ENCODE measurements around the gene SLC49A4.

DNA sequence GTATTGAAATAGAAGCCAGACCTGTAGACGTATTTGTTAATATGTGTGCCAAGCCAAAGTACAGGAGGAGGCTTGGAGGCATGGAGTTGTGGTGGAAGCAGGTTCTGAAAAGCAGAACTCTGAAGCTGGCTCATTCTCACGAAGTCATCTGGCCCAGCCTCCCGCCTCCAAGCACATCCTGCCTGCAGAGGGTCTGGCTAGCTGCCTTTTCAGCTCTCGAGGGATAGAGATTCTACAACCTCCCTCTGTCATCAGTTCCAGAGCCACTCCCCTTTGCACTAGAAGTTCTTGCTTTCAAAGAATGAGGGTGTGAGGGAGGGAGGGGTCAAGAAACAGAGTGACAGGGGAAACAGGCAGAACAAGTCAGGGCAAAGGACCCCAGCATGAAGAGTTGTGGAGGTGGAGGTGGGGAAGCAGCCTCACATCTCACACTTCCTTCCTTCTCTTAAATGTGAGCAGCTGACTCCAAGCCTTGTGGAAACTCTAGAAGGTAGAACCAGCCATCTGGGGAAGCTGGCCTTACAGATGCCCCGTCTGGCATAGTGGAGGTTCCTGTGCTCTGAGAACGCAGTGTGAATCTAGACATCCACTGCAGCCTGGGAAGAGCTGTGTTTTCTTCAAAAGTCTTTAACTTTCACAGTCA is 95.3 kb downstream of the SLC49A4 start:
- no peak for TF ChIP-seq EZH2 (IDR thresholded peaks at IDR 0.05; ENCODE audit: borderline replicate concordance, low read length)
- TF ChIP-seq CTCF (IDR thresholded peaks at IDR 0.05; ENCODE audit: low read length) = no peak
